Pancreas (tissue), 10 donors: ENCODE measurements around the gene MTCL3.

Experiments used
- ATAC-seq, 4 donors: fragments of 200-7000 bp; cut with Tn5 transposase; one replicate each; pipeline versions ENCODE4 v1.8.0 to v1.9.1; 2020; ENCODE audit warnings: mild to moderate bottlenecking in 4 of 4, moderate library complexity in 4 of 4
- DNase-seq, 6 donors: peaks; one replicate each; pipeline ENCODE4 v3.0.0-alpha.2; 2020
- FAIRE-seq: peaks from 2 replicates; lab custom pipeline; 2012; peaks lifted over from hg19 to GRCh38; lab: Jason Lieb, UNC
- H3K27ac ChIP-seq, 4 donors: fragments of 200-600 bp; sonication (generic); 1 replicate in 3 of 4; 2 replicates in 1 of 4; pipeline versions ENCODE4 v1.5.0 to v1.8.0; 2020
- H3K27me3 ChIP-seq, 4 donors: fragments of 200-600 bp; one replicate each; pipeline ENCODE4 v1.8.0; 2021
- H3K36me3 ChIP-seq, 3 donors: fragments of 200-600 bp; sonication (generic) in 1 of 3; one replicate each; pipeline versions ENCODE4 v1.5.0 to v1.8.0; 2020 to 2021
- H3K4me1 ChIP-seq, 3 donors: fragments of 200-600 bp; one replicate each; pipeline ENCODE4 v1.8.0; 2021
- H3K4me3 ChIP-seq, 4 donors: fragments of 200-600 bp; sonication (generic) in 2 of 4; one replicate each; pipeline versions ENCODE4 v1.5.0 to v1.8.0; 2020 to 2021
- H3K9me3 ChIP-seq, 4 donors: fragments of 200-600 bp; one replicate each; pipeline ENCODE4 v1.8.0; 2021
- WGBS, 2 donors: extraction: QIAGEN DNeasy Blood & Tissue Kit; methylation state at CpG; one replicate each; pipeline ENCODE4 v1.1.7; 2013; 5-methylcytosine and 5-hydroxymethylcytosine counted together
- intact Hi-C, 3 donors: fragments of 100-400 bp; cut with DNase I; formaldehyde crosslinking; loops; one replicate each; pipeline versions ENCODE4 v1.11.1 to v1.14.2; 2022
- TF ChIP-seq, protein P1 (sequence below), 4 donors: fragments of 200-600 bp; sonication (generic) in 3 of 4; IDR thresholded peaks; one replicate each; pipeline versions ENCODE4 v1.5.0 to v1.8.0; 2021; ENCODE audit warnings: antibody characterized with exemption in 4 of 4
- donor health status: healthy with polysubstance abuse.
- donor health status: DM: no; HTN: no; CAD: no; lungs with moderate emphysema.
- donor health status: DM: no; HTN: no; CAD: no.
- donor health status: control.
- donor health status: control.
- donor health status: Bipolar disorder and iron deficiency.
- donor health status: DM: yes; HTN: yes; CAD: no.
- donor health status: DM: no; HTN: no; CAD: no.
- donor health status: DM: no; HTN: no; CAD: no.
- donor health status: DM: yes; HTN: yes; CAD: no.

Gene MTCL3

DNA sequence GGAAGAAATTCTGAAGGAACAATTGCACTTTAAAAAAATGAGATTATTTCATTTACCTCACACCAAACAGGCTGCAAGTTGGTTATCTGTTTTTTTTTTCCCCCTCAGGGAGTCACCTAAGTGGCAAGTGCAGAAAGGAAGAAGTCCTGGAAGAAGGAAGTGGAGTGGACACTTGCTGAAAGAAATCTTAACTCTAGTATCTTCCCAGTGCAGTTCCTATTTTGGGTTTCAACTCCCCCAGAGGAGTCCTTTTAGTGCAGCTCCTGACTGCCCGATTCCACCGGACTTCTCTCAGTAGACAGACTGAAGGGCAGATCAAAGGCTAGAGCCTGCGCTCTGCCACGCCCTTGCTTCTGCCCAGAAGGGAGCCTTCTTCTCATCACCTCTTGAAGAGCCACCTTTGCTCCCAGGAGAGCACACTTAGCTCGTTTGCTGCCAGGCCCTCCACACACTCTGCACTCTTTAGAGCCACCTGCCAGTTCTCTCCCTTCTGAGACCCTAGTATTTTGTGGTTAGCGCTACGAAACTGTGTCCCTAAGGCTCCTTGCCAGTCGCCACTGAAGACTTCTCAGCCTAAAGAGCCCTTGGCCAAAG, 4.9 kb downstream of the MTCL3 start:
- peaks cover 0 to 8% (median 8%) of the 10 kb centered on the region in 3 donors for H3K4me1 ChIP-seq
- TF ChIP-seq, protein P1, sequence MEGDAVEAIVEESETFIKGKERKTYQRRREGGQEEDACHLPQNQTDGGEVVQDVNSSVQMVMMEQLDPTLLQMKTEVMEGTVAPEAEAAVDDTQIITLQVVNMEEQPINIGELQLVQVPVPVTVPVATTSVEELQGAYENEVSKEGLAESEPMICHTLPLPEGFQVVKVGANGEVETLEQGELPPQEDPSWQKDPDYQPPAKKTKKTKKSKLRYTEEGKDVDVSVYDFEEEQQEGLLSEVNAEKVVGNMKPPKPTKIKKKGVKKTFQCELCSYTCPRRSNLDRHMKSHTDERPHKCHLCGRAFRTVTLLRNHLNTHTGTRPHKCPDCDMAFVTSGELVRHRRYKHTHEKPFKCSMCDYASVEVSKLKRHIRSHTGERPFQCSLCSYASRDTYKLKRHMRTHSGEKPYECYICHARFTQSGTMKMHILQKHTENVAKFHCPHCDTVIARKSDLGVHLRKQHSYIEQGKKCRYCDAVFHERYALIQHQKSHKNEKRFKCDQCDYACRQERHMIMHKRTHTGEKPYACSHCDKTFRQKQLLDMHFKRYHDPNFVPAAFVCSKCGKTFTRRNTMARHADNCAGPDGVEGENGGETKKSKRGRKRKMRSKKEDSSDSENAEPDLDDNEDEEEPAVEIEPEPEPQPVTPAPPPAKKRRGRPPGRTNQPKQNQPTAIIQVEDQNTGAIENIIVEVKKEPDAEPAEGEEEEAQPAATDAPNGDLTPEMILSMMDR (IDR thresholded peaks at IDR 0.05), result no peak
- intact Hi-C loops, result no loop called here
- FAIRE-seq, result no peak
- WGBS, 2 donors, result 16 to 23% methylated on average over 8 of the region's 8 CpGs
- H3K27ac ChIP-seq, result no peak overlapping the region
- peaks cover 0 to 17% (median 5%) of the 10 kb centered on the region in 4 donors for H3K27me3 ChIP-seq
- H3K36me3 ChIP-seq, result no peaks in the 10 kb centered on the region
- no peak for DNase-seq
- H3K9me3 ChIP-seq, result no peaks in the 10 kb centered on the region
- H3K4me3 ChIP-seq, result peak overlapping the region in 2 of 4 donors; percentile 45 to 67
- ATAC-seq, result no peak

DNA sequence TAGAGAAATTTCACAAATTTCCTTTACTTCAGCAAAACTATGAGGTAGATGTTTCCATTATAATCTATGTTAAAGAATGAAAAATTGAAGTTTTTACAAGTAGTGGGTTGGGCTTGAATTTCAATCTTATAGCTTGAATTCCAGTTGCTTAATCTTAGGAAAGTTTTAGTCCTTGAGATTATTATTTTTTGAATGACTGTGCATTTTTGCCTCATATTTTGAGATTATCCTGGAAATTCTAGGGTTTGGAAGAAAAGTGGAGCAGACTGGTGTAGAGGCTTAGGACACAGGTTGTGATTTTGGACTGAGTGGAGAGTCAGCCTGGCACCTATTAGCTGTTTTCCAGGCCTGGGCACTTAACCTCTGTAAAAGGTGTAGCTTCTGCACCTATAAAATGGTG, 5.7 kb downstream of the MTCL3 start:
- H3K9me3 ChIP-seq, result no peaks in the 10 kb centered on the region
- H3K4me1 ChIP-seq, result peaks cover 0 to 8% (median 8%) of the 10 kb centered on the region in 3 donors
- ATAC-seq (no peak), DNase-seq (no peak), FAIRE-seq (no peak)
- H3K36me3 ChIP-seq, result no peaks in the 10 kb centered on the region
- H3K27me3 ChIP-seq, result peaks cover 0 to 13% (median 4%) of the 10 kb centered on the region in 4 donors
- intact Hi-C loops, result no loop called here
- H3K27ac ChIP-seq, result no peak overlapping the region
- H3K4me3 ChIP-seq, result no peak overlapping the region
- TF ChIP-seq, protein P1 (IDR thresholded peaks at IDR 0.05), result no peak

DNA sequence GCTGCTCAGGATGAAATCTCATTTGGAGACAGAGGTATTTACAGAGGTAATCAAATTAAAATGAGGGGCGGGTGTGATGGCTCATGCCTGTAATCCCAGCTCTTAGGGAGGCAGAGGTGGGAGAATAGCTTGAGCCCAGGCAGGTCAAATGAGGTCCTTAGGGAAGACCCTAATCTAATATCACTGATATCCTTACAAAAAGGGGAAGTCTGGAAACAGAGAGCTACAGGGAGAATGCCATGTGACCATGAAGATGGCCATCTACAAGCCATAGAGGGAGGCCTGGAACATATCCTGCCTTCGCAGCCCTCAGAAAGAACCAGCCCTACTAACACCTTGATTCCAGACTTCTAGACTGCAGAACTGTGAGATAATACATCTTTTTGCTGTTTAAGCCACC, 8.3 kb downstream of the MTCL3 start:
- intact Hi-C loops, result no loop called here
- FAIRE-seq (no peak), DNase-seq (no peak), ATAC-seq (no peak)
- TF ChIP-seq, protein P1 (IDR thresholded peaks at IDR 0.05), result no peak
- no peaks in the 10 kb centered on the region for H3K36me3 ChIP-seq
- H3K9me3 ChIP-seq, result no peaks in the 10 kb centered on the region
- H3K4me3 ChIP-seq, result no peak overlapping the region
- H3K27me3 ChIP-seq, result no peaks in the 10 kb centered on the region
- whole genome bisulfite sequencing, 2 donors, result 84 to 88% methylated on average over 2 of the region's 2 CpGs
- H3K4me1 ChIP-seq, result peaks cover 0 to 8% (median 8%) of the 10 kb centered on the region in 3 donors
- H3K27ac ChIP-seq, result no peak overlapping the region

DNA sequence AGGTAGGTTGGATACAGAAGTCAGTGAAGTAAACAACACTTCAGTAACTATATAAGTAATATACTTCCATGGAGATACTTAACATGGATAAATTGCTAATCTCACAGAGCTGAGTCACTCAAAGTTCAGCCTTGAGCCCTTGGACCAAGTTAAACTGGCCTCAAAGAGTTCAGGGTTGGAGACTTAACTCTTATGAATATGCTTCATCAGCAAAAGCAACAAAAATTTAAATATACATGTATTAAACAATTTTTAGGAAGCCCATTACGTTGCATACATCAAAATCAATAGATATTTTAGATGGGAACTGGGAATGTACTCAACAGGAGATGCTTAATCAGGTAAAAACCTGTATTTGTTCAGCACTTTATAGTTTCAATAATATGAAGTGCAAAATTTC, 12.2 kb downstream of the MTCL3 start:
- no peak for ATAC-seq
- H3K27me3 ChIP-seq, result no peaks in the 10 kb centered on the region

DNA sequence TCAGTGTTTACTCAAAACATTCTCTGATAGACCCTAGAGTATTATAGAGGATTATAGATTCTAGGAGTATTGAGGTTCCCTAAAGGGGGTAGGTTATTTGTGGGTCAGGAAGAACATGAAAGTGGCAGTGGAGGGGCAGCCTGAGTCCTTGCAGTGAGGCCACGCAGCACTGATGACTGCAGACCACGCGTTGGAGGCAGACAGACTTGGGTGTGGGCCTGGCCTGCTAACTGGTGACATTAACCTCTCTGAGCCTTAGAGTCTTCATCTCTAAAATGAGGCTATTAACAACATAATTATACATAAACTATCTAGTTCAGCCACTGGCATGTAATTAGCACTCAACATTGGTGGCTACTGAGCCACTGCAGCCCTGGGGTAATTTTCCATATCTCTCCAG, 16.1 kb downstream of the MTCL3 start:
- H3K4me1 ChIP-seq, result no peaks in the 10 kb centered on the region
- no peak overlapping the region for H3K4me3 ChIP-seq
- DNase-seq (no peak), ATAC-seq (no peak), FAIRE-seq (no peak)
- H3K9me3 ChIP-seq, result no peaks in the 10 kb centered on the region
- 89 to 93% methylated on average over 3 of the region's 3 CpGs for WGBS, 2 donors
- TF ChIP-seq, protein P1 (IDR thresholded peaks at IDR 0.05), result no peak
- H3K27ac ChIP-seq, result no peak overlapping the region
- intact Hi-C loops, result no loop called here
- H3K36me3 ChIP-seq, result no peaks in the 10 kb centered on the region
- no peaks in the 10 kb centered on the region for H3K27me3 ChIP-seq

More for the DNA sequence above, 12.2 kb downstream of the MTCL3 start:
- WGBS, 2 donors, result 51 to 71% methylated on average over 1 of the region's 1 CpG
- Histone ChIP-seq H3K36me3 (no peaks in the 10 kb centered on the region), H3K4me1 (no peaks in the 10 kb centered on the region), H3K4me3 (no peak overlapping the region), H3K9me3 (no peaks in the 10 kb centered on the region), H3K27ac (no peak overlapping the region)
- intact Hi-C loops, result no loop called here
- TF ChIP-seq, protein P1 (IDR thresholded peaks at IDR 0.05), result no peak
- DNase-seq (no peak), FAIRE-seq (no peak)
